ENCODE data around the gene BEST2.
A peak's percentile ranks its signal among the peaks of the same experiment; 100 is the strongest.

BEST2 gene

GRCh38 chr19:12801466-12802266, 50.1 kb downstream of the BEST2 start, which contains the start of the genes PRDX2 and THSD8:
PRDX2 (minus strand) TSS chr19:12801800; CDS start chr19:12801261, 539 bp downstream.
THSD8 (plus strand) TSS chr19:12802069; CDS start chr19:12802072, 3 bp downstream.
- peak; percentile 89 for DNase-seq (ENCODE audit: low spot score)

GRCh38 chr19:12802267-12803106, 50.9 kb downstream of the BEST2 start:
- no peak for DNase-seq (ENCODE audit: low spot score)

GRCh38 chr19:12804051-12804450, 52.5 kb downstream of the BEST2 start:
- DNase-seq (ENCODE audit: low spot score): no peak

- DNase-seq (ENCODE audit: low spot score): peak; percentile 96
Observed at GRCh38 chr19:12806242-12807081, 54.9 kb downstream of the BEST2 start, which contains the start of gene RNASEH2A. RNASEH2A (plus strand) TSS chr19:12806584; CDS start chr19:12806674, 90 bp downstream.

Measured in Ammon's horn (tissue), 1 donor.